GM12878 (cell line): Measurements from ENCODE around the gene RBBP8NL. TPM values are rescaled to one million over a fixed set of nuclear protein-coding genes. Genes with fewer than 3 reads are reported as not detected.

Experiments
- ATAC-seq: fragments of 200-7000 bp; cut with Tn5 transposase; 3 replicates; pipeline ENCODE4 v1.9.1; 2020; ENCODE audit warnings: mild to moderate bottlenecking, moderate library complexity
- BruUV-seq: library from RNA; stranded (reverse); fragments of 400-500 nt; replicated peaks from 2 replicates; lab custom pipeline; 2021; lab: Mats Ljungman, UMichigan
- CTCF ChIA-PET: fragments of 300-600 bp; sonication (Branson Sonifier 250); formaldehyde crosslinking; extraction: SDS; loops from one replicate; lab custom pipeline; 2021; ENCODE audit warnings: inconsistent platforms; lab: Yijun Ruan, JAX
- POLR2A ChIA-PET: fragments of 350-600 bp; formaldehyde crosslinking; extraction: SDS; loops from one replicate; lab custom pipeline; 2021; ENCODE audit warnings: inconsistent platforms; lab: Charles Lee
- RAD21 ChIA-PET: fragments of 300-600 bp; sonication (Branson Sonifier 250); formaldehyde crosslinking; loops from one replicate; lab custom pipeline; 2023; ENCODE audit warnings: antibody characterized with exemption; ENCODE audit not compliant: unreplicated experiment; lab: Charles Lee
- SMC1A ChIA-PET: fragments of 300-600 bp; sonication (Branson Sonifier 250); formaldehyde crosslinking; loops from one replicate; lab custom pipeline; 2023; ENCODE audit not compliant: unreplicated experiment, uncharacterized antibody; lab: Charles Lee
- DNase-seq: peaks from one replicate; pipeline ENCODE4 v3.0.0-alpha.2; 2011; ENCODE audit warnings: low read depth, low spot score
- FAIRE-seq: peaks from 3 replicates; lab custom pipeline; 2011; peaks lifted over from hg19 to GRCh38; lab: Jason Lieb, UNC
- H2AFZ ChIP-seq: 2 replicates; pipeline ENCODE4 v1.6.0; 2011; ENCODE audit warnings: low read depth, low read length, control low read depth; ENCODE audit not compliant: control insufficient read depth
- H3K27ac ChIP-seq: 2 replicates; pipeline ENCODE4 v1.5.1; 2011; ENCODE audit warnings: control low read depth; ENCODE audit not compliant: control insufficient read depth, insufficient read depth
- H3K27me3 ChIP-seq, 2 experiments: replicated peaks in 1 of 2; 2 replicates each; pipeline versions ENCODE4 v1.6.0 to v1.6.1; 2011; ENCODE audit warnings: low read length in 1 of 2; ENCODE audit not compliant: control insufficient read depth in 2 of 2, insufficient read depth in 2 of 2
- H3K36me3 ChIP-seq, 2 experiments: 2 replicates each; pipeline ENCODE4 v1.5.1; 2011; ENCODE audit warnings: low read length in 1 of 2; ENCODE audit not compliant: control insufficient read depth in 2 of 2, insufficient read depth in 2 of 2
- H3K4me1 ChIP-seq: 2 replicates; pipeline ENCODE4 v1.6.1; 2011; ENCODE audit warnings: mild to moderate bottlenecking, low read length, moderate library complexity, mixed read lengths; ENCODE audit not compliant: control insufficient read depth, insufficient read depth
- H3K4me2 ChIP-seq: 2 replicates; pipeline ENCODE4 v1.6.0; 2011; ENCODE audit warnings: control low read depth; ENCODE audit not compliant: control insufficient read depth, insufficient read depth
- H3K4me3 ChIP-seq: fragments of 200-600 bp; sonication (generic); 2 replicates; pipeline ENCODE4 v1.5.1; 2016
- H3K79me2 ChIP-seq: 2 replicates; pipeline ENCODE4 v1.6.0; 2011; ENCODE audit warnings: low read length; ENCODE audit not compliant: control insufficient read depth, insufficient read depth
- H3K9ac ChIP-seq: 2 replicates; pipeline ENCODE4 v1.8.0; 2011; ENCODE audit warnings: low read length, control low read depth, mixed read lengths; ENCODE audit not compliant: control insufficient read depth, insufficient read depth
- H3K9me3 ChIP-seq: replicated peaks from 3 replicates; pipeline ENCODE4 v1.5.1; 2011; ENCODE audit warnings: mild to moderate bottlenecking, low read length; ENCODE audit not compliant: control insufficient read depth, insufficient read depth
- H4K20me1 ChIP-seq: 2 replicates; pipeline ENCODE4 v1.6.0; 2011; ENCODE audit not compliant: control insufficient read depth, insufficient read depth
- ATF2 ChIP-seq: IDR thresholded peaks from 2 replicates; pipeline ENCODE4 v1.6.1; 2012; ENCODE audit warnings: low read length, inconsistent platforms
- BHLHE40 ChIP-seq, 2 experiments: fragments of 450-650 bp in 1 of 2; IDR thresholded peaks; 2 replicates each; pipeline ENCODE4 v1.6.1; 2011 to 2017; ENCODE audit warnings: low read depth in 2 of 2, borderline replicate concordance in 1 of 2, improper control_type of control experiment in 1 of 2, low read length in 1 of 2, mild to moderate bottlenecking in 1 of 2
- CHD2 ChIP-seq: IDR thresholded peaks from 2 replicates; pipeline ENCODE4 v1.6.1; 2011; ENCODE audit warnings: low read depth, low read length, improper control_type of control experiment, borderline replicate concordance
- EP300 ChIP-seq, 2 experiments: fragments of 150-350 bp in 1 of 2; IDR thresholded peaks; 2 replicates each; pipeline ENCODE4 v1.6.1; 2011 to 2012; ENCODE audit warnings: low read depth in 2 of 2, low read length in 2 of 2, borderline replicate concordance in 1 of 2, improper control_type of control experiment in 1 of 2, inconsistent platforms in 1 of 2; ENCODE audit not compliant: control insufficient read depth in 1 of 2
- FOS ChIP-seq: IDR thresholded peaks from 3 replicates; pipeline ENCODE4 v1.6.1; 2011; ENCODE audit warnings: borderline replicate concordance; ENCODE audit not compliant: insufficient read length; ENCODE audit errors: extremely low read depth
- HDAC6 ChIP-seq: fragments of 200-600 bp; sonication (generic); IDR thresholded peaks from one replicate; pipeline ENCODE4 v1.8.0; 2017; ENCODE audit warnings: antibody characterized with exemption; ENCODE audit not compliant: unreplicated experiment
- JUNB ChIP-seq: IDR thresholded peaks from 2 replicates; pipeline ENCODE4 v1.6.1; 2016; ENCODE audit warnings: antibody characterized with exemption, mild to moderate bottlenecking
- MEF2B ChIP-seq: fragments of 450-650 bp; IDR thresholded peaks from 2 replicates; pipeline ENCODE4 v1.6.1; 2018; ENCODE audit warnings: mild to moderate bottlenecking, moderate library complexity; ENCODE audit not compliant: partially characterized antibody, poor library complexity, severe bottlenecking
- MTA2 ChIP-seq: fragments of 450-650 bp; IDR thresholded peaks from 2 replicates; pipeline ENCODE4 v1.6.1; 2016; ENCODE audit warnings: low read depth, mild to moderate bottlenecking, moderate library complexity
- NFIC ChIP-seq: IDR thresholded peaks from 2 replicates; pipeline ENCODE4 v1.6.1; 2012; ENCODE audit warnings: low read depth, mild to moderate bottlenecking, inconsistent platforms, low read length, moderate library complexity
- NFYB ChIP-seq: IDR thresholded peaks from 2 replicates; pipeline ENCODE4 v1.6.1; 2011; ENCODE audit warnings: low read depth, mild to moderate bottlenecking, low read length, improper control_type of control experiment, moderate library complexity; ENCODE audit not compliant: insufficient read depth
- POLR2A ChIP-seq: IDR thresholded peaks from 2 replicates; pipeline ENCODE4 v1.6.1; 2011; ENCODE audit warnings: low read depth, mild to moderate bottlenecking, low read length
- POLR2AphosphoS2 ChIP-seq: IDR thresholded peaks from 2 replicates; pipeline ENCODE4 v1.6.1; 2011; ENCODE audit warnings: low read depth, mild to moderate bottlenecking, low read length, improper control_type of control experiment, moderate library complexity
- RUNX3 ChIP-seq: IDR thresholded peaks from 2 replicates; pipeline ENCODE4 v1.6.1; 2012; ENCODE audit warnings: low read length, inconsistent platforms
- SPI1 ChIP-seq: IDR thresholded peaks from 2 replicates; pipeline ENCODE4 v1.6.1; 2011; ENCODE audit warnings: low read depth, mild to moderate bottlenecking, low read length, moderate library complexity, borderline replicate concordance; ENCODE audit not compliant: insufficient read depth
- WGBS: methylation state at CpG from one replicate; pipeline ENCODE4 v1.1.6; 2016; ENCODE audit warnings: low lambda C conversion rate; ENCODE audit not compliant: insufficient replicate concordance, insufficient coverage; ENCODE audit errors: missing lambda C conversion rate; 5-methylcytosine and 5-hydroxymethylcytosine counted together
- in situ Hi-C: fragments of 300-500 bp; cut with MboI; formaldehyde crosslinking; loops from 9 replicates; pipeline ENCODE4 v1.14.3; 2018; ENCODE audit warnings: mixed read lengths
- intact Hi-C: fragments of 100-400 bp; cut with micrococcal nuclease; formaldehyde crosslinking; loops from one replicate; pipeline ENCODE4 v1.14.2; 2022; ENCODE audit not compliant: unreplicated experiment
- polyA plus RNA-seq, 11 experiments: library from polyadenylated mRNA; depleted of rRNA in 4 of 11; unstranded in 6 of 11; stranded (reverse) in 5 of 11; fragments of >200 nt; fragmentation: Nextera tagmentation in 4 of 11; fragmentation: Illumina TruSeq in 1 of 11; extraction: Ambion mirVana in 4 of 11; extraction: Trizol in 1 of 11; gene quantifications; 1 replicate in 1 of 11; 2 replicates in 10 of 11; pipeline versions ENCODE4 v1.2.1 to v1.2.3, GENCODE V29; 2011 to 2016; ENCODE audit warnings: inconsistent platforms in 2 of 11, missing spikeins in 2 of 11, low read depth in 1 of 11
- total RNA-seq, 4 experiments: library from RNA; depleted of rRNA in 3 of 4; stranded (reverse); fragments of >200 nt in 3 of 4; fragmentation: Illumina TruSeq in 1 of 4; extraction: Trizol in 1 of 4; gene quantifications; 2 replicates each; pipeline versions ENCODE4 v1.2.1 to v1.2.3, GENCODE V29; 2013 to 2021
- TF ChIP-seq, protein P1 (sequence below): fragments of 450-650 bp; IDR thresholded peaks from 2 replicates; pipeline ENCODE4 v1.6.1; 2017; ENCODE audit warnings: antibody characterized with exemption, mild to moderate bottlenecking, moderate library complexity
- TF ChIP-seq, protein P2 (sequence below): IDR thresholded peaks from 2 replicates; pipeline ENCODE4 v1.6.1; 2012; ENCODE audit warnings: low read depth, low read length, improper control_type of control experiment

RBBP8NL gene
- total and polyA plus RNA-seq, 10 of the 15 experiments (the other 5 are each of a cell fraction or from before 2014, with no cell fraction given): not detected

GRCh38 chr20:62407221-62407992 lies 19.9 kb downstream of the RBBP8NL start, which contains the start of gene CABLES2:
TSS of gene CABLES2 (minus strand) at chr20:62407285. CDS start at chr20:62407276, 9 bp downstream.
- FAIRE-seq (peak; percentile 82), DNase-seq (peak; percentile 58), ATAC-seq (peak; percentile 94)
- H3K4me1 ChIP-seq: peaks cover 12% of the 10 kb centered on the region
- H3K36me3 ChIP-seq: no peaks in the 10 kb centered on the region; a peak in 1 of 4 replicates
- H3K79me2 ChIP-seq: peaks cover 14% of the 10 kb centered on the region
- peak within 1 kb of the TSS; percentile 92 for H3K4me2 ChIP-seq
- RAD21 ChIA-PET: no interaction called here
- H3K9ac ChIP-seq: peak within 1 kb of the TSS; percentile 85
- POLR2A ChIA-PET: interaction anchor here (0.6 kb wide), 1 partner anchor 21 kb away, joined by 3 read pairs; no protein-coding TSS in a partner anchor
- TSS peak; percentile 41 for BruUV-seq
- SMC1A ChIA-PET: no interaction called here
- intact Hi-C loops: loop anchor here (5.0 kb wide), 1 partner anchor 385 kb away; no protein-coding TSS in a partner anchor
- peak within 1 kb of the TSS; percentile 96 for H2AFZ ChIP-seq
- CTCF ChIA-PET: interaction anchor here (1.4 to 4.2 kb wide), 2 partner anchors 25 to 210 kb away, joined by 3 to 23 read pairs; no protein-coding TSS in a partner anchor
- no peaks in the 10 kb centered on the region; the same call in 1 of the 2 replicates for H4K20me1 ChIP-seq
- H3K4me3 ChIP-seq: peak within 1 kb of the TSS; percentile 73
- 8% methylated on average over 43 of the region's 73 CpGs for WGBS
- peak within 1 kb of the TSS; percentile 85 for H3K27ac ChIP-seq
- no peaks in the 10 kb centered on the region for H3K9me3 ChIP-seq
- in situ Hi-C loops: no loop called here
- H3K27me3 ChIP-seq: no peaks in the 10 kb centered on the region
- TF ChIP-seq JUNB (no peak), CHD2 (0 out of 2 replicates have a peak, but pooled peaks have one; percentile 35), ATF2 (no peak), HDAC6 (no peak), MEF2B (peak; percentile 25), RUNX3 (peak; percentile 36; the same call in 1 of the 2 replicates), NFIC (no peak), POLR2A (peak; percentile 57; the same call in 1 of the 2 replicates), BHLHE40 (IDR thresholded peaks at IDR 0.05; ENCODE audit: borderline replicate concordance in 1 of 2, low read depth in 2 of 2, low read length in 1 of 2) (peak; percentile 50 to 81; a peak in 3 of 4 replicates), EP300 (IDR thresholded peaks at IDR 0.05; ENCODE audit: borderline replicate concordance in 1 of 2, control insufficient read depth in 1 of 2, low read depth in 2 of 2, low read length in 2 of 2) (no peak), MTA2 (no peak), SPI1 (peak; percentile 31; the same call in 1 of the 2 replicates), POLR2AphosphoS2 (no peak), NFYB (peak; percentile 93), FOS (no peak)
- TF ChIP-seq, protein P1, sequence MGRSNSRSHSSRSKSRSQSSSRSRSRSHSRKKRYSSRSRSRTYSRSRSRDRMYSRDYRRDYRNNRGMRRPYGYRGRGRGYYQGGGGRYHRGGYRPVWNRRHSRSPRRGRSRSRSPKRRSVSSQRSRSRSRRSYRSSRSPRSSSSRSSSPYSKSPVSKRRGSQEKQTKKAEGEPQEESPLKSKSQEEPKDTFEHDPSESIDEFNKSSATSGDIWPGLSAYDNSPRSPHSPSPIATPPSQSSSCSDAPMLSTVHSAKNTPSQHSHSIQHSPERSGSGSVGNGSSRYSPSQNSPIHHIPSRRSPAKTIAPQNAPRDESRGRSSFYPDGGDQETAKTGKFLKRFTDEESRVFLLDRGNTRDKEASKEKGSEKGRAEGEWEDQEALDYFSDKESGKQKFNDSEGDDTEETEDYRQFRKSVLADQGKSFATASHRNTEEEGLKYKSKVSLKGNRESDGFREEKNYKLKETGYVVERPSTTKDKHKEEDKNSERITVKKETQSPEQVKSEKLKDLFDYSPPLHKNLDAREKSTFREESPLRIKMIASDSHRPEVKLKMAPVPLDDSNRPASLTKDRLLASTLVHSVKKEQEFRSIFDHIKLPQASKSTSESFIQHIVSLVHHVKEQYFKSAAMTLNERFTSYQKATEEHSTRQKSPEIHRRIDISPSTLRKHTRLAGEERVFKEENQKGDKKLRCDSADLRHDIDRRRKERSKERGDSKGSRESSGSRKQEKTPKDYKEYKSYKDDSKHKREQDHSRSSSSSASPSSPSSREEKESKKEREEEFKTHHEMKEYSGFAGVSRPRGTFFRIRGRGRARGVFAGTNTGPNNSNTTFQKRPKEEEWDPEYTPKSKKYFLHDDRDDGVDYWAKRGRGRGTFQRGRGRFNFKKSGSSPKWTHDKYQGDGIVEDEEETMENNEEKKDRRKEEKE: no peak
- TF ChIP-seq, protein P2, sequence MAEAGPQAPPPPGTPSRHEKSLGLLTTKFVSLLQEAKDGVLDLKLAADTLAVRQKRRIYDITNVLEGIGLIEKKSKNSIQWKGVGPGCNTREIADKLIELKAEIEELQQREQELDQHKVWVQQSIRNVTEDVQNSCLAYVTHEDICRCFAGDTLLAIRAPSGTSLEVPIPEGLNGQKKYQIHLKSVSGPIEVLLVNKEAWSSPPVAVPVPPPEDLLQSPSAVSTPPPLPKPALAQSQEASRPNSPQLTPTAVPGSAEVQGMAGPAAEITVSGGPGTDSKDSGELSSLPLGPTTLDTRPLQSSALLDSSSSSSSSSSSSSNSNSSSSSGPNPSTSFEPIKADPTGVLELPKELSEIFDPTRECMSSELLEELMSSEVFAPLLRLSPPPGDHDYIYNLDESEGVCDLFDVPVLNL: 0 out of 2 replicates have a peak, but pooled peaks have one; percentile 35
